Fibroblast of peridontal ligament (primary cell): ENCODE data around the gene SPAG9.
A peak's percentile ranks its signal among the peaks of the same experiment; 100 is the strongest.

Source experiments
- DNase-seq: peaks from one replicate; pipeline ENCODE4 v3.0.0-alpha.2; 2010; ENCODE audit errors: extremely low read depth

SPAG9 gene

DNA sequence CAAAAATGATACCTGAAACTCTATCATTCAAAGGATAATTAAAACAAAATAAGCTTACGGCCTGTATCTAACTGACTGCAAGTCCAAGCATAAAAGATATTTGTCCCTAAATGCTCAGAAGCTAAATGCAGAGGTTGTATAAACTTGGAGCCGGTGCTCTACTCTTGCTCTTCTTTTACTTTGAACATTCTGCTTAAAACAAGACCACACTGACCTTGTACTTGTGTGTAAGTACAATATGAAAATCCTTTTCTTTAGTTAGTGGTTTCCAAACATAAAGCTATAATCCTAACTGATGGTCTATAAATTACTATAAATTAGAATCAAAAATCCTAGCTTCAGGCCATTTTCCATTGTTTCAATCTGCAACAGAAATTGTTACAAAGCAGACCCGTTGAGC is 74.6 kb downstream of the SPAG9 start:
- DNase-seq, result no peak

DNA sequence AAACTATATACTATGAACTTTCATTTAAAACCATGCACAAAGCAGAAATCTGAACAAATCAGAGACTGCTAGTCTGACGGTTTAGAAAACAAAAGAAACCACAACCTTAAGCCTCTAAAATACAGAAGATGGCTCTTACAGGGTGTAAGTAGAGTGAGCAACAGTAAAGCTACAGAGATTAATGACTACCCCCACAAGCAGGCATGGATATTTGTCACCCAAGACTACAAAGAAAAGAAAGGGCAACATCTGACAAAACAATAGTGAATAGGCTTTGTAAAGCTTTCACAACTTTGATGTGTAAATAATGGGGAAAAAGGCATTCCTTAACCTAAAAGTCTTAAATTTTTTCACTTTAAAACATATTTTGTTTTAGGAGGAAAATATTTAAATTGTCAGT is 75.0 kb downstream of the SPAG9 start:
- DNase-seq, result no peak

DNA sequence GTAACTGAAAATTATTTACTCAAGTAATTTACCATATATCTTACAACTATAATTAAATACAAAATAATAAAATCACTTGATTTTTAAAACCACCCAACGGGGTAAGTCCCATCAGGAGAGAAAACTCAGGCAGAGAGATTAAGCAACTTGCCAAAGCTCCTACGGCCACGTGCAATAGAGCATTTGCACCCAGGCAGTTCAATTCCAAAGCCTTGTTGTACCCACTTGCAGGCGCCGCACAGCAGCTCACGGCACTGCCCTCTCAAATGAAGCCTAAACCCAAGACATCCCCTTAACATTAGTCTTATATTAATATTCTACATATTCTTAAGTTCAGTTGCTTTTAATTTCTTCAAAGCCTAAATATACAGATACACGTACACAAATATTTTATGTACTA is 75.7 kb downstream of the SPAG9 start:
- no peak for DNase-seq

DNA sequence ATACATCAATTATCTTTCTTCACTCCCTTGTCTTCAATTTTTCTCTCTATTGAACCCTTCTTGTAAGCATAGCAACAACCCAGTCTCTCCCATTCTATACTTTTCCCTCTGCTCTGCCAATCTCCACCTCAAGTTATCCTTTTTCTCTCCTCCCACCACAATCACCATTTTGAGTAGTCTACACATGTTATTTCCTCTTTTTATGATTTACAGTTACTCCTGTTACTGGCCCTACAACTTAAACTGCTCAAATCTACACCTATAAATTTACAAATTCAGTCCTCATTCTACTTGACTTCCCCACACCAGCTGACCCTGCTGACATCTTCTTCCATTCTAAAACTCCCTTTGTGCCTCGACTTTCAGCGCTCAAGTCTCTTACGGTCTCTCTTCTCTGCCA is 84.6 kb downstream of the SPAG9 start:
- DNase-seq, result no peak

DNA sequence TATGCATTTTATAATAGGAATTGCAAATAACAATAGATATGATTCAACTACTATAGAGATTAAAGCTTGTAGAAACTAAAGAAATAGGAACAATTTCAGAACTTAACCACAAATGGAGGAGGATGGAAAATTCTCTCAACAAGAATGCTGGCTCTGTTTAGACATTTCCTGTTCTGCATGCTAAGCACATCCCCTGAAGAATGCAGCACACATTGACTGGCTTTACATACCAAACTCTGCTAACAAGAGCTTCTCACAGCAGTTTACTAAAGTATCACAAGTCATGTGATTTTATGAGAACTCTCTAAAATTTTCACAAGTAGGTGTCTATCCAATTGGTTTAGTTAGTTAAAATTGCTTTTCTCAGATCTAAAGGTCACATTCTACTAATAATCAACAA is 85.2 kb downstream of the SPAG9 start:
- DNase-seq, result peak; percentile 96

DNA sequence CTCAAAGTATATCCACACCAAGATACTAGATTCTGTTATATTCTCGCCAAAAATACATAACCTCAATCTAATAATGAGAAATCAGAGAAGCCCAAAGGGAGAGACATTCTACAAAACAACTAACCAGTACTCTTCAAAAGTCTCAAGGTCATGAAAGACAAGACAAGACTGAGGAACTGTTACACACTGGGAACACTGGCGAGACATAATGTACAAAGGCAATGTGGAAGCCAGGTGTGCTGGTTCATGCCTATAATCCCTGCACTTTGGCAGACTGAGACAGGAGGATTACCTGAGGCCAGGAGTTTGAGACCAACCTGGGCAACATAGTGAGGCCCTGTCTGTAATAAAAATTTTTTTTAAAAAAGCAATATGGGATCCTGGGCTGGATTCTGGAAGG is 85.9 kb downstream of the SPAG9 start:
- DNase-seq, result no peak

DNA sequence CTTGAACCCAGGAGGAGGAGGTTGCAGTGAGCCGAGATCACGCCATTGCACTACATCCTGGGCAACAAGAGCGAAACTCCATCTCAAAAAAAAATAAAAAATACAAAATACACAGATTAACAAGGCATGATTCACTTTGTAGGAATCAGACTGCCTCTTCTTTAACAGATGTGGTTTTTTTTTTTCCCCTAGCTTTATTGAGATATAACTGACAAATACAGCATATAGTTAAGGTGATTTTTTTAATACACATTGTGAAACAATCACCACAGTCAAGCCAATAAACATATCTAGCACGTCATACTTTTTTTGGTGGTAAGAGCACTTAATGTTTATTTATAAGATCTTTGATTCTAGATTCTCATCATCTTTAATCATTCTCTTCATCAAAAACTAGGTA is 87.8 kb downstream of the SPAG9 start:
- DNase-seq, result peak; percentile 46

DNA sequence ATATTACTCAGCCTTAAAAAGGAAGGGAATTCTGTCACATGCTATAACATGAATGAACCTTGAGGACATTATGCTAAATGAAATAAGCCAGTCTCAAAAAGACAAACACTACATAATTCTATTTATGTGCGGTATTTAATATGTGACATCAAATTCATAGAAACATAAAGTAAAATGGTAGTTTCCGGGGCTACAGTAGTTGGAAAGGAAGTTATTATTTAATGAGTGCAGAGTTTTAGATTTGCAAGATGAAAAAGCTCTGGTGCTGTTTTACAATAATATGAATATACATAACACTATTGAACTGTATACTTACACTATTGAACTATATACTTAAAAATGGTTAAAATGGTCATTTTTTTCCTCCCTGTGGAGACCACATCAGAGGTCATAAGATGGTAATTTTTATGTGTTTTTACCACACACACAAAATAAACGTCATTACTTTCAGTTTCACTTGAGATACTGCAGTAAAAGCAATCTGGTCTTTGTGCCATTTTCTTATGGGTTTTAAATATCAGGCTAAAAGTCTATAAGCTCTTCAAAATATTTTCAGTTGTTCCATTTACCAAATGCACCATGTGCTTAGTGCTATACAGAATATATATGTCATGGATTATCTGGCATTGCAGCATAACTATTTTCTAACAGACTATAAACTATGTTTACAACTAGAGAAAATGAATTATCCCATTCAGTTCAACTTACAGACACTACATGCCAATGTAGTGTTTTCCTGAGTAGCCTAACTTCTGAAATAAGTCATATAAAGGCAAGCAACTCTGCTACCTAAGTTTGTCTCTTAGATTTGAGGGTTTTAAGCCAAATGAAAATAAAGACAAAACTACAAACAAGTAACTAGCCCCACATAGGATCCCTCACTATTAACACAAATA is 90.9 kb downstream of the SPAG9 start:
- peak; percentile 80 for DNase-seq

DNA sequence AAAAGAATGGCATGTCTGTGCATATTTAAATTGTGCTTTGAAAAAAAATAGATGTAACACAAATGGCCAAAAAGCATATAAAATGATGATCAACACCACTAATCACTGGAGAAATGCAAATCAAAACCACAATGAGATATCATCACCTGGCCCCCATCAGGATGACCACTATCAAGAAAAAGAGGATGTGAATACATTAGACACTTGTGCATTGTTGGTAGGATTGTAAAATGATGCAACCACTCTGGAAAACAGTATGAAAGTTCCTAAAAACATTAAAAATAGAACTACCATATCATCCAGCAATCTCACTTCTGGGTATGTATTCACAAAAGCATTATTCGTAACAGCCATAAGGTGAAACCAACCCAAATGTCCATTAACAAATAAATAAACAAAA is 91.5 kb downstream of the SPAG9 start:
- no peak for DNase-seq

DNA sequence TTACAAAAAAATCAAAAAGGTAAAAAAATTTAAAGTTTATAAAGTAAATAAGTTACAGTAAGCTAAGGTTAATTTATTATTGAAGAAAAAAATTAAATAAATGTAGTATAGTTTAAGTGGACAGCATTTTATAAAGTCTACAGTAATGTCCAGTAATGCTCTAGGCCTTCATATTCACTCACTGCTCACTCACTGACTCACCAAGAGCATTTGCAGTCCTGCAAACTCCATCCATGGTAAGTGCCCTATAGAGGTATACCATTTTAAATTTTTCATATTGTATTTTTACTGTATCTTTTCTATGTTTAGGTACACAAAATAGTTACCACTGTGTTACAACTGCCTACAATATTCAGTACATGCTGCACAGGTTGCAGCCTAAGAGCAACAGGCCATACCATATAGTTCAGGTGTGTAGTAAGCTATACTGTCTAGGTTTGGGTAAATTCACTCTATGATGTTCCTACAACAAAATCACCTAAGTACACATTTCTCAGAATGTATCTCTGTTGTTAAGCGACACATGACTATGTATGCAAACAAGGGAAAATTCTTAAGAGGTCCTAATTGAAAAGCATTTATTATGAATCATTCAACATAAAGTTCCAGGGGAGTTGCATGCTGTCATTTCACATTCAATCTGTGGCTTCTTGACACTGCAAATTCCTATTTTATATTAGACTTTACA is 92.3 kb downstream of the SPAG9 start:
- no peak for DNase-seq

DNA sequence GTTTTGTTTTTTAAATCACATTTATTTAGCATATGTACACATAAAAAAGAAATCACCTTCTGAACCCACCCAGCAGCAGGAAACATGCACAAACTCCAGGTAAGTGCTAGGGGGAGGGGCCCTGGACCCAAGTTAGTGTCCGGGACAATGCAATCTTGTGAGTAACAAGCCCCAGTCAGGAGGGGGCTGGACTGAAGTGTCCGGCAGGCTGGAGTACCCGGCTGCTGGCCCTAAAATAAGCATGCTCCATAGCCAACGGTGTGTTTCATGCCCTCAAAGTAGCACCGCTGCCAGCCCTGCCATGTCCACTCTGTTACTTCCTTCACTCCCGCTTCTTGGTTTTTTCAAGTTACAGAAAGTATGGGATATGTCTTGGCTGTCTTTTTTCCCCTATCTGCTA is 102.1 kb downstream of the SPAG9 start:
- no peak for DNase-seq

DNA sequence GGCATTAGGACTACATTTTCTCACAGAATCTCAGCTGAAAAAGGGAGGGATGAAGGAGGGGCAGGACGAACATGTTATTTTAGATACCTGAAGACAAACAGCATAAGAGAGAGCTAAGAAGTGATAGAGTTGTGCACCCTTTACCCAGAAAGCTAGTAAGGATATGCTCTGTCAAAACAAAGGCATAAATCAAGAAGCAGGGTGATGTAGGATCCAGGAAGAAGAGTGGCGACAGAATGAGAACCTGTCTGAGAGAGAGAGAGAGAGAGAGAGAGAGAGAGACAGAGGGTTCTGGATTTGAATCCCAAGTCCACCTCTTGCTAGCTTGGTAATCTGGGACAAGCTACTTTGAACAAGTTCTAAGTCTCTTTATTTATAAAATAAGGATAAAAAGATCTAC is 103.4 kb downstream of the SPAG9 start:
- no peak for DNase-seq

DNA sequence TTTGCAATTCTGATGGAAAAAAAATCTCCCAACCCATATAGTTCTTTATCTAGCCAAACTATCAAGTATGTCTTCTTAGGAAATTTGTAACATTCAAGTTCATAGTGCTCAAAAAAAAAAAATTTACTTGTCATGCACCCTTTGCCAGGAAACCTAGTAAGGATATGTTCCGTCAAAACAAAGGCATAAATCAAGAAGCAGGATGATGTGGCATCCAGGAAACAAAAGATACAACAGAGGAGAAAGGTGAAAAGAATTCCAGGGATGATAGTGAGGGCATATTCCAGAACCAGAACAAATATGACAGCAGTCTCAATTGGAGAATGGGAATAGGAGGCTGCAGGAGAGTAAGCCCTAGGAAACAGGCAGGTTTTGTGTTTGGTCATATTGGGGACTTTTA is 104.6 kb downstream of the SPAG9 start:
- DNase-seq, result peak; percentile 40

DNA sequence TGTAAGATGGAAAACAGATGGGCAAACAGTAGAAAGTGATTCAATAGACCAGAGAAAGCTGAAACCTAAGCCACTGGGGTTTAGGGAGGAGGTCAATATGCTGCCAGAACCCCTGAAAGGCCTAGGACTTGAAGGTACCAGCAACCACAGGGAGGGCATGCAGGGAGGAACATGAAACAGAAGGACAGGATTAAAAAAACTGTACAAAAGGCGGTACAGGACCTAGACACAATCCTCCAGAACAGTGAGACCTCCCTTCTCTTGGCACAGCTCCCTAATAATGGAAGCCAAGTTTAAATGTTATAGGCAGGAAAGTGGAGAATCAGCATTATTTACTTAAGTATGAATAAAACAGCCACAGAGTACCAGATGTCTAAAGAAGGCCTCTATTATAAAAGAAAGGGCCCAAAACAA is 105.5 kb downstream of the SPAG9 start:
- DNase-seq, result peak; percentile 95

DNA sequence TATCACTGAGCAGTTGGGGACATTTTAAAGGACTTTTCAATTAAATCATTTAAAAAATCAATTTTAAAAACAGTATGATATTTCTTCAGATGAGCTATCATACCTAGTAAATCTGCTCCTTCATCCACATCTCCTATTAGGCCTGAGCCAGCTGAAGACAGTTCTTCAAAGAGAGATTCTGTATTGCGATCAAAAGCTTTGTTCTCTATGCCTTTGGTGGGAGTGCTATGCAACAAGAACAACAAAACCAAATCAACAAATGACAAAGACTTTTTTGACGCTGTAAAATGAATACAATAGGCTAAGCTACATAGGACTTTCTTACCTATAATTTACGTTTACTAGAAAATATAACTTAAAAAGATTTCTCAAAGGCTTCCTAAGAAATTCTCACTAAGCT is 106.5 kb downstream of the SPAG9 start:
- DNase-seq, result no peak

DNA sequence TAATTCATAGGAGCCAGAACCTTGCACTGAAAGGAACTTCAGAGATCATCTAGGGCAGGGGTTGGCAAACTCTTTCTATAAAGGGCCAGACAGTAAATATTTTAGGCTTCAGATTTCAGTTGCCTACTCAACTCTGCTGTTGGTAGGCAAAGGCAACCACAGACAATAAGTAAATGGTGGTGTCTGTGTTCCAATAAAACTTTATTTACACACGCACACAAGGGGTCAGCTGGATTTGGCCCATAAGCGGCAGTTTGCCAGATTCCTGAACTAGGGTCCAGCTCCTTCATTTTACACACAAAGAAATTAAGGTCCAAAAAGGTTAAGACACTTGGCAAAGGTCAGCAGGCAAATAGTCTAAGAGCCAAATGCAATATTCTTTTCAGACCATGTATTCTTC is 107.3 kb downstream of the SPAG9 start:
- no peak for DNase-seq

DNA sequence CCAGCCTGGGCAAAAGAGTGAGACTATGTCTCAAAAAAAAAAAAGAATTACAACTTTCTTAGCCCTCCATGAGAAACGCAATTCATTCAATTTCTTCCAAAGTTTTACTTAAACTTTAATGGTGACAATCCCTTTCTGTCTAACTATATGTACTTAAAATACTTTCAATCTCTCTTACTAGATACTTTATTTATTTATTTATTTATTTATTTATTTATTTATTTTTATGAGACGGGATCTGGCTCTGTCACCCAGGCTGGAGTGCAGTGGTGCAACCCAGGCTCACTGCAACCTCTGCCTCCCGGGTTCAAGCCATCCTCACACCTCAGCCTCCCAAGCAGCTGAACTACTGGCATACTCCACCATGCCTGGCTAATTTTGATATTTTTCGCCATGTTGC is 108.1 kb downstream of the SPAG9 start:
- no peak for DNase-seq

DNA sequence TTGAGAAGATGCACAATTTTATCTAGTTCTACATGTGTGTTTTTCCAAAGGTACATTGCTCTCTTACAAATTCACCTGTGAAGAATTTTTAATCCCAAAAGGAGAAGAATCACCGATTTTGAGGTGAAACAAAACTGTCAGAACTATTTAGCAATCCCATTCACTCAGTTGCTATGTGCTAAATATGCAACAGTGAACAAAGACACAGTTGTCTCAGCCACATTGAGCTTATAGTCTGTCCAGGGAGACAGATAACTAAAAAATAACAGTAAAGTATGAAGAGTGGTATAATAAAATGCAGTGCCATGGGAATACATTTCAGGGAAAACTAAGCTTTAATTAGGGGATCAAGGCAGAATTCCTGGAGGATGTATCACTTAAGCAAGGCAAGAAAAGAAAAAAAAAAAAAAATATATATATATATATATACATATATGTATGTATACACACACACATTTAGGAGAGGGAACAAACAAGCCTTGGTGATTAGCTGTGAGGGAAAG is 110.4 kb downstream of the SPAG9 start:
- no peak for DNase-seq

DNA sequence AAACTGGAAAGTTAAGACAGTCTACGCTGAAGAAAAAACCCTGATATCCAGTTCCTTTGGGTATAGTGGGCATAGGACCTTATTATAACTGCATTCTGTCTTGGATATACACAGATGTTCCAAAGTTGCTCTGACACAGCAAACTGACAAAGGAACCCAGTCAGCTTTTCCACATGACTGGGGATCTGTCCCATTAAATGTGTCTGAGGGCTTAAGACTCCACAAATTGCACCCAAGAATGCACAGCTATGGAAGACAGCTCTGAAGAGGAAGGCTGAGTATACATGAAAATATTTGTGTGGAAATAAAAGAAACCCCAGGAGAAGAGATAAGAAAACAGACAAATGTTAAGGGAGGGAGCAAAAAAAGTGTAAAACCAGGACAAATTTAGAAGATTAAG is 114.1 kb downstream of the SPAG9 start:
- DNase-seq, result peak; percentile 36

DNA sequence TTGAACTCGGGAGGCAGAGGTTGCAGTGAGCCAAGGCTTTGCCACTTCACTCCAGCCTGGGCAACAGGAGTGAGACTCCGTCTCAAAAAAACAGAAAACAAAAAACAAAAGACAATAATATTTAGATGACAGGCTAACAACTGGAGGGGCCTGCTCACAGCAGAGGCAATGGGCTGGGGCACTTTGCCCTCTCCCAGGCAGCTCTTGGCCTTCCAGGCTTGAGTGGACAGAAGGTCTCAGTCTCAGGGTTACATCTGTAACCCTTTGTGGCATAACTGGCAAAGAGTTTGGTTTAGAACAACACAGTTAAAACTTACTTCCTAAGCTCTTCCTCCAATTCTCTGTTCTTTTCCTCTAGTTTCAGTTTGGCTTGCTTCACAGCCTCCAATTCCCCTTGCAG is 114.9 kb downstream of the SPAG9 start:
- DNase-seq, result no peak

DNA sequence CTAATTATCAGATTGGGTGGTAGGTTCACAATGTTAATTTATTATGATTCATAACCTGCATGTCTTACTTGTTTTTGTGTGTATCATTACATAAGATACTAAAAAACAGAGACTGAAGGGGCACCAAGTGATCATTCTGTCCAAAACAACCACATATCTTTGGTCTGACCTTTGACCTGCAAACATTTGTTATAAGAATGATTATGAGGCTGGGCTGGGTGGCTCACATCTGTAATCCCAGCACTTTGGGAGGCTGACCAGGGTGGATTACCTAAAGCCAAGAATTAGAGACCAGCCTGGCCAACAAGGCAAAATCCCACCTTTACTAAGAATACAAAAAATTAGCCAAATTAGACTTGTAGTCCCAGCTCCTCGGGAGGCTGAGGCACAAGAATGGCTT is 116.4 kb downstream of the SPAG9 start:
- DNase-seq, result no peak

DNA sequence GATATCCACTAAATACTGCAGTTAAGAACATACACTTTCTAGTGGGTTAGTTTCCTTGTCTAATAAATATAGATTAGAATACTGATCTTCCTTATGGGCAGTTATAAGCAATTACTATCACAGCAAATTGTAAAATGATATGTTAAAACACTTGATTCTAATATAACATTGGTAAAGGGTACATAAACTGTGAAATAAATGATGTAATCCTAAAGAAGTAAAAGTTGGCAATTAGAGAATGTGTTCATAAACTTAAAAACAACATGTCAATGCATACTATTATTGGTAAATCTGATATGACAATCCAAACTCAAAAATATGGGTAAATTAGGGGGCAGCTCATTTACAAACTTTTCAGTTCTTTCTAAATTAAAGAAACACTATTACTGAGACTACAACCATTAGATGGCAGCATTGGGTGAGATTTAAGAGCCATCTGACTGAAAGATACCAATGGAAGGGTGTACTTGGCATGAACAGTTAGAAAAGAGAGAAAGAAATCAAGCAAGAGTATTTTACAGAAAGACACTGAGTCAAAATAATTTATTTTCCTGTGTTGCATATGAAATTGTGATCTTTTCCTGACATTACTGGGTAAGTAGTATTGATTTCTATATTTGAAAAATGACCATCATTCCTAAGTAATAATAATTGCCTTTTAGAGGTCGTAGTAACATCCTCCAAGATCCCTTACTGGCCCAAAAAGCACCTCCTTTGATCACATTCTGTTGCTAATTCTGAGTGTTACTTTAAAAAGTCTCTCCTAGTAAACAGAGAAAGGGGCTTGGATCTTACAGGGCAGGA is 119.6 kb downstream of the SPAG9 start:
- DNase-seq, result peak; percentile 92
